KMS-11 (cell line): ENCODE data around the gene THEMIS.

Experiments
- H2AFZ ChIP-seq: fragments of 200-600 bp; sonication (generic); 2 replicates; pipeline ENCODE4 v1.6.1; 2016; ENCODE audit warnings: antibody characterized with exemption, mixed run types, low read depth
- H3K27ac ChIP-seq: fragments of 200-600 bp; sonication (generic); 2 replicates; pipeline ENCODE4 v1.6.1; 2016; ENCODE audit warnings: mild to moderate bottlenecking, mixed run types
- H3K27me3 ChIP-seq: fragments of 200-600 bp; sonication (generic); 2 replicates; pipeline ENCODE4 v1.6.1; 2017; ENCODE audit warnings: mild to moderate bottlenecking, low read depth, mixed run types, moderate library complexity; ENCODE audit not compliant: insufficient read depth
- H3K36me3 ChIP-seq: fragments of 200-600 bp; sonication (generic); 2 replicates; pipeline ENCODE4 v1.6.1; 2017; ENCODE audit warnings: mild to moderate bottlenecking, mixed run types; ENCODE audit not compliant: insufficient read depth
- H3K4me1 ChIP-seq: fragments of 200-600 bp; sonication (generic); 2 replicates; pipeline ENCODE4 v1.6.1; 2016; ENCODE audit warnings: mild to moderate bottlenecking, low read depth, mixed run types; ENCODE audit not compliant: poor library complexity, severe bottlenecking
- H3K4me2 ChIP-seq: fragments of 200-600 bp; sonication (generic); 2 replicates; pipeline ENCODE4 v1.7.0; 2016; ENCODE audit warnings: mild to moderate bottlenecking, mixed run types
- H3K4me3 ChIP-seq: fragments of 200-600 bp; sonication (generic); IDR thresholded peaks from 2 replicates; pipeline ENCODE4 v1.6.1; 2017; ENCODE audit warnings: low read depth, low read length, mixed read lengths; ENCODE audit not compliant: insufficient read depth
- H3K79me2 ChIP-seq: fragments of 200-600 bp; sonication (generic); 2 replicates; pipeline ENCODE4 v1.6.1; 2016; ENCODE audit warnings: low read depth, mixed run types; ENCODE audit not compliant: insufficient read depth
- H3K9ac ChIP-seq: fragments of 200-600 bp; sonication (generic); 2 replicates; pipeline ENCODE4 v1.6.1; 2016; ENCODE audit warnings: mild to moderate bottlenecking, mixed run types
- H4K20me1 ChIP-seq: fragments of 200-600 bp; sonication (generic); 2 replicates; pipeline ENCODE4 v1.6.1; 2016; ENCODE audit warnings: mild to moderate bottlenecking, mixed run types; ENCODE audit not compliant: insufficient read depth
- CTCF ChIP-seq: fragments of 200-600 bp; sonication (generic); conservative IDR thresholded peaks from 2 replicates; pipeline ENCODE4 v1.6.1; 2017; ENCODE audit warnings: low read depth, mild to moderate bottlenecking, antibody characterized with exemption, low read length, moderate library complexity, mixed read lengths

THEMIS gene

DNA sequence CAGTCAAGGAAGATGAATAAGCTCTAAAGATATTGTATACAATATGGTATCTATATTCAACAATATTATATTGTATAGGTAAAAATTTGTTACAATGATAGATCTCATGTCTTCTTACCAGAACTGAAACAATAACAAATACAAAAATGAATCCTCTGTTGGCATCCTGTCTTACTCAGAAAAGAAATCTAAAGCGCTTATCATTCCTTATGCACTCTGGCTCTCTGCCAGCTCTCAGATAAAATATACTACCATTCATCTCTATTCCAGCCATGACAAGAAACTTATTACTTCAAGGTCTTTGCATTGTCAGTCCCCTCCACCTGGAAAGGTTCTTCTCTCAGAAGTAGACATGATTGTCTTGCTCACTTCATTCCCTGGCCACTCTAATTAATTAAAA lies 138.6 kb downstream of the THEMIS start:
- H3K4me1 ChIP-seq = peaks cover 30% of the 10 kb centered on the region
- H3K27me3 ChIP-seq = no peaks in the 10 kb centered on the region
- no peak overlapping the region for H3K4me2 ChIP-seq
- no peak for TF ChIP-seq CTCF
- H3K36me3 ChIP-seq = no peaks in the 10 kb centered on the region
- peaks cover 55% of the 10 kb centered on the region for H3K79me2 ChIP-seq
- H2AFZ ChIP-seq = no peak overlapping the region
- H3K4me3 ChIP-seq = no peak overlapping the region
- no peak overlapping the region for H3K27ac ChIP-seq
- H3K9ac ChIP-seq = no peak overlapping the region
- 0 out of 2 replicates have a peak, but pooled peaks cover 4% of the 10 kb centered on the region for H4K20me1 ChIP-seq

DNA sequence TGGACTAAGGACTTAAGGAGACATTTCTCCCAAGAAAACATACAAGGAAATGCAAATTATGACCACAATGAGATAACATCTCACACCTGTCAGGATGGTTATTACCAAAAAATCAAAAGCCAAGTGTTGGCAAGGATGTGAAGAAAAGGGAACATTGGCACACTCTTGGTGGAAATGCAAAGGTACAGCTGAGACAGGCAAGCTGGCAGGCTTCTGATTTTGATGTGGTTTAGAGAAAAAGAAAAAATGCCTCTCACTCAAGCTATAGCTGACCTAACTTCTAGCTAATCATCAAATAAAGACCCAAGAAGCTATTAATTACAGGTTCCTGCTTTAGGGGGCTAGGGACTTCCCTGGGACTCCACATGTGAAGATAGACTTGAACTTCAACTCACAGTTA lies 139.8 kb downstream of the THEMIS start:
- Histone ChIP-seq H3K9ac (no peak overlapping the region), H4K20me1 (0 out of 2 replicates have a peak, but pooled peaks cover 4% of the 10 kb centered on the region), H3K4me1 (peaks cover 30% of the 10 kb centered on the region), H3K4me3 (no peak overlapping the region), H3K27me3 (no peaks in the 10 kb centered on the region), H3K79me2 (peaks cover 66% of the 10 kb centered on the region), H3K27ac (no peak overlapping the region), H3K4me2 (no peak overlapping the region), H3K36me3 (no peaks in the 10 kb centered on the region), H2AFZ (no peak overlapping the region)
- no peak for TF ChIP-seq CTCF

- H3K4me1 ChIP-seq = peaks cover 57% of the 10 kb centered on the region
- TF ChIP-seq CTCF = no peak
- H3K36me3 ChIP-seq = no peaks in the 10 kb centered on the region
- no peak overlapping the region for H3K27ac ChIP-seq
- H2AFZ ChIP-seq = no peak overlapping the region
- peaks cover 74% of the 10 kb centered on the region for H3K79me2 ChIP-seq
- no peaks in the 10 kb centered on the region for H3K27me3 ChIP-seq
- H3K4me2 ChIP-seq = no peak overlapping the region
- no peak overlapping the region for H3K4me3 ChIP-seq
- peaks cover 9% of the 10 kb centered on the region for H4K20me1 ChIP-seq
- H3K9ac ChIP-seq = no peak overlapping the region
These were observed 151.8 kb downstream of the THEMIS start for GRCh38 chr6:127749095-127749494.

DNA sequence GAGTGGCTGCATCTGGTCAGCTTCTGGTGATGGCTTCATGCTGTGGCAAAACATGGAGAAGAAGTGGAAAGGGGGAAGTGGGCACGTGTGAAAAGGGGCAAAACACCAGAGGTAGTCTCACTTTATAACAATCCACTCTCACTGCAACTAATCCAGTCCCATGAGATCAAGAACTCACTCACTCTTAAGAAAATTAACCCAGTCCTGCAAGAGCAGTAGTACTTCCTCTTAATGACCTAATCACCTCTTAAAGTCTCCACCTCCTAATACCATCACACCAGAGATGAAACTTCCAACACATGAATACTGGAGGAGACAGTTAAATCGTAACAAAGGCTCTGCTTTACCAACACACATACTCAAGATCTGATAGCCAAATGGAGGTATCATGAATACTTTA lies 152.6 kb downstream of the THEMIS start:
- Histone ChIP-seq H4K20me1 (peaks cover 9% of the 10 kb centered on the region), H3K4me2 (no peak overlapping the region), H3K79me2 (peaks cover 69% of the 10 kb centered on the region), H3K27ac (peak overlapping the region; percentile 22; the same call in 1 of the 2 replicates), H2AFZ (no peak overlapping the region), H3K4me3 (no peak overlapping the region), H3K36me3 (no peaks in the 10 kb centered on the region), H3K9ac (no peak overlapping the region), H3K27me3 (no peaks in the 10 kb centered on the region), H3K4me1 (peaks cover 57% of the 10 kb centered on the region)
- TF ChIP-seq CTCF = no peak
